HG03571 (cell line): ENCODE measurements around the gene PUM2.
"Not testable (repeated sequence)": the region's sequence is repeated elsewhere in the genome, so short reads cannot be mapped to it uniquely, and the experiment has no call there.

Experiments
- ATAC-seq: cut with Tn5 transposase; IDR thresholded peaks from one replicate; pipeline ENCODE4 v1.9.1; 2021; ENCODE audit not compliant: unreplicated experiment

PUM2 gene

GRCh38 chr2:20292984-20293383 is 57.7 kb downstream of the PUM2 start:
- no peak for ATAC-seq

- no peak for ATAC-seq
Measured at GRCh38 chr2:20291846-20292408, 58.7 kb downstream of the PUM2 start.

- no peak for ATAC-seq
Measured at GRCh38 chr2:20291106-20291564, 59.5 kb downstream of the PUM2 start.

- no peak for ATAC-seq
Measured at GRCh38 chr2:20288642-20289340, 61.9 kb downstream of the PUM2 start.

- no peak for ATAC-seq
Measured at GRCh38 chr2:20282916-20283592, 67.6 kb downstream of the PUM2 start.

DNA sequence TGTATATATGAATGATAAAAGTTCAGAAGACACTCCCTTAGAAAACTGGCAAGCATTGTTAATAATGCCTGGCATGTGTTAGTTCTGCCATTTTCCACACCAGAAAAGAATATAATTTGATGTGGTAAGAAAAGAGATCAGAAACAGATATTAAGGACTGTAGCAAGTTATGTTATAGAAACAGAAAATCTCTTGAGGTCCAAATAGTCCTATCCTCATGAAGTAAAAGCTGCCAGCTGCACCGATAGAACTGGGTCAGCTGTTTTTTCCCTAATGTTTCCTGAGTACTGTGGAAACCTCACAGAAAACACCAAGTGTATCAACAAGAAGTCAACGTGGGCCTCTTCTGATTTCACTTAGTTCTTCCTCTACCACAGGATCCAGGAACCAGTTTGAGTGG is 68.8 kb downstream of the PUM2 start:
- ATAC-seq = no peak

- ATAC-seq = no peak
Measured at GRCh38 chr2:20273042-20273441, 77.6 kb downstream of the PUM2 start.

GRCh38 chr2:20268317-20268716 is 82.3 kb downstream of the PUM2 start:
- not testable (repeated sequence) for ATAC-seq

DNA sequence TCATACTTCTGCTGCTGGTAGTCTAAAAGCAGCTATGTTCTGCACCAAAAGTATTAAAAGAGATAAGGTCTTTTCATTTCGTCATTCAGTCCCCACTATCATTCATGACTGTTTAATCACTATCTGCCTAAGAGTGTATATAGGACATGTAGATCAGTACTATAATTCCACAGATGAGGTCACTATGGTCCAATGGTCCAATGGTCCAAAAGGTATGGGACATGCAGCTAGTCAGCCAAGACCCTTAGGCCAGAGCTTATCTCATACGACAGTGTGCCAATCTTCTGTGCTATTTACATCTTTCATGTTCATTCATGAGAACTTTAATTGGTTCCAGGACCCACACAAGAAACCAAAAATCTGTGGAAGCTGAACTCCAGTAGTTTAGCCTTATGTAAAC is 83.1 kb downstream of the PUM2 start:
- ATAC-seq = no peak

- ATAC-seq = no peak
Measured at GRCh38 chr2:20264629-20265028, 86.0 kb downstream of the PUM2 start.

- no peak for ATAC-seq
Measured at GRCh38 chr2:20257411-20257810, 93.2 kb downstream of the PUM2 start.

DNA sequence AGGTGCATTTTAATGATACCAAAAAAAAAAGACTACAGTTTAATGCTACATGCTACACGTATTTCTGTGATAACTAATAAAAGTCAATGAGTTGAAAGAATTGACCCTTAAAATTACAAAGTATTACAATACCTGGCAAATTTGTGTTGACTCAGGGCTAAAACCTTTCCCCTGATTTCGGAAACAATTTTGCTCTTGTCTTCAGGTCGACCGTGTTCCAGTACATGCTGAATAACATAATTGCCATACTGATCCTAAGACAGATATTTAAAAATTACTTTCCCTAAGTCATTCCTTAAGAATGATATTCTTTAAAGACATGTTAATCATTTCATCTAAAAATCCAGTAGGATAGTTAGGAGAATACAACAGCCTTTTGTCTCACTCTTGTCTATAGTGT is 95.9 kb downstream of the PUM2 start:
- no peak for ATAC-seq

- ATAC-seq = no peak
Measured at GRCh38 chr2:20250436-20250835, 100.2 kb downstream of the PUM2 start.

DNA sequence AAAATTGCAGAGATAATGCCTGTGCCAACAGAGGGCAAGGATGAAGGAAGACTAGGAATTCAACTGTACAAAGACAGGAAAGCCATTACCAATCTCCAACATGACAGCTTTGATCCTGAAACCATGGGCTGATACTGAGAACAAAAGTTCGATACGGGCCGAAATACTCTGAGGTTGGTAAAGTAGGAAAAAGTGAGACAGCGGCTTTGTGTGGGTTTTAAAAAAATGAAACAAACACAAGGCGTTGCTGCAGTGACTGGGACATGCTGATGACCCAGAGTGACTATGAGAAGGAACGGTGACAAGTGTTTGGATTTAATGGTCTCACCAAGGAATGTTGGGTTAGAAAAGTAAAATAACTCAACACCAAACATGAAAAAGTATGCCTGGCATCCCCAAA is 101.5 kb downstream of the PUM2 start:
- no peak for ATAC-seq

GRCh38 chr2:20247084-20247483 is 103.6 kb downstream of the PUM2 start:
- no peak for ATAC-seq

GRCh38 chr2:20243637-20244036 is 107.0 kb downstream of the PUM2 start:
- ATAC-seq = not testable (repeated sequence)

GRCh38 chr2:20242727-20243377 is 107.8 kb downstream of the PUM2 start:
- no peak for ATAC-seq

DNA sequence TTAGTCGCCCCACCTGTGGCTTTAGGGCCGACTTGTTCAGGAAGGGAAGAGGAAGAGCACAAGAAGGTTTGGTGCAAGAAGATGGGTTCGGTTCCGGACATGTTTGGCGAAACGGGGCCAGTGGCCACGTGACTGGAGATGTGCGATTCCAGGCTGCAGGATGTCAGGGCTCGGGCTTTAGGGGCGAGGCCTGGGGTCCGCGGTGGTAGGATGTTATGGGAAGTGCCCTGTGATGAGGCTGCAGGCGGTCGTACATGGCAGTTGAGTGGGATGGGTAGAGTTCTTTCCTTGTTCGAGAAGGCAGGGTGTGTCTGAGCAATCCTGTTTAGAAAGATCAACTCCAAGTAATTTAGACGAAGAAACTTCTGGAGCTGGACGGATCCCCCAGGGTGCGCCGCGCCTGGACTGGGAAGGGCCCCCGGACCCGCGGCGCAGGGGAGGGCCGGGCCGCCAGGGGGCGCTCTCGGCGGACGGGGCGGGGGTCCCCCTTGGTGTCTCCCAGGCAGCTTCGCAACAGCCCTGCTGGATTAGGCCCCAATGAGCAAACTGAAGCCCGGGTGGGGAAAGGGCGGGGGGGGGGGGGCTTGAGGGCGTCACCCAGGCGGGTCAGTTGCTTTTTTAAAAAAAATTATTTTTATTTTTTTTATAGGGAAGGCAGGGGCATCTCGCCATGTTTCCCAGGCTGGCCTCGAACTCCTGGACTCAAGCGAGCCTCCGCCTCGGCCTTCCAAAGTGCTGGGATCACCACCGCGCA is 108.5 kb downstream of the PUM2 start:
- no peak for ATAC-seq

- not testable (repeated sequence) for ATAC-seq
Measured at GRCh38 chr2:20240291-20240690, 110.4 kb downstream of the PUM2 start.

- no peak for ATAC-seq
Measured at GRCh38 chr2:20236496-20236895, 114.1 kb downstream of the PUM2 start.

DNA sequence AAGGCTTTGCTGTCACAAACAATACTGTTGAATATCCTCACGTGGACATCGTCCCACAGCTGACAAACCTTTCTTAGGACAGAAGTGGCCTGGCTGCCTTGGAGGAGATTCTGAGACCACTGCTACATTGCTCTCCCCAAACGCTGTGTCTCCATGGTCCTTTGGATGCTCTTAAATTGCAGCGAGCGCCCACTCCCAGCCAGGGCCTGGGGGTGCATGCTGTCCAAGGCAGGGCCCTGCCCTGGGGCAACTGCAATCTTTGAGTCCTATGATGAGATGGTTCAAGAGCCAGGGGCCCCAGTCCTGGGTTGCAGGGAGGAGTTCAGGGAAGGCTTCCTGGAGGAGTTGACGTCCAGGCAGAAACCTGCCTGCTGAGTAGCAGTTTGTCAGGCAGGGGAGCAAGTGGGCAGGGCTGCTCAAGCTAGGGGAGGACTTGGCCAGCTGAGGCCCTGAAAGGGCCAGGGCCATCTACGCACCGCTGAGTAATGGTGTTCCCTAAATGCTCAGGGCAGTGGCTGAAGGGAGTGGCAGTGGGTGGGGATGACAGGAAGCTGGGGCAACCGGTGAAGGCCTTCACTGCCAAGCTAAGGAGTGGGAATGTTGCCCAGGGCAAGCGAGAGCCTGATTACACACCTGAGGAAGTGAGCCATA is 114.9 kb downstream of the PUM2 start:
- ATAC-seq = no peak
